ENCODE results near the gene GALNS. TPM values are rescaled to one million over a fixed set of nuclear protein-coding genes. Genes with fewer than 3 reads are reported as not detected.

The GALNS gene
- total and polyA plus RNA-seq, 2 donors (not counting 1 experiment from before 2014, with no cell fraction given): 45.5 to 68.4 TPM

- Histone ChIP-seq H3K9me3 (ENCODE audit: control extremely low read depth in 1 of 3, control insufficient read depth in 2 of 3, insufficient read depth in 1 of 3, low read length in 2 of 3) (peaks cover 0 to 13% (median 0%) of the 10 kb centered on the region in 3 donors), H3K27me3 (replicated peaks in 1 of 4; ENCODE audit: control extremely low read depth in 1 of 4, control insufficient read depth in 3 of 4, insufficient read depth in 4 of 4, low read length in 3 of 4) (no peaks in the 10 kb centered on the region), H4K20me1 (ENCODE audit: control insufficient read depth, insufficient read depth, low read length, poor library complexity, severe bottlenecking) (peaks cover 91% of the 10 kb centered on the region), H2AFZ (ENCODE audit: insufficient read depth, low read depth, low read length, poor library complexity, severe bottlenecking) (no peak overlapping the region), H3K27ac (ENCODE audit: low read length in 2 of 2) (peak overlapping the region in 1 of 2 donors; percentile 5), H3K79me2 (ENCODE audit: control insufficient read depth, insufficient read depth, low read length) (peaks cover 9% of the 10 kb centered on the region), H3K4me3 (ENCODE audit: control extremely low read depth in 1 of 5, extremely low read depth in 1 of 5, insufficient read depth in 1 of 5, low read depth in 2 of 5, low read length in 4 of 5) (no peak overlapping the region), H3K9ac (ENCODE audit: low read length) (no peak overlapping the region), H3K4me2 (replicated peaks; ENCODE audit: low read depth, low read length, poor library complexity, severe bottlenecking) (no peak overlapping the region), H3K36me3 (replicated peaks in 1 of 2; ENCODE audit: control extremely low read depth in 1 of 2, control insufficient read depth in 1 of 2, extremely low read depth in 1 of 2, insufficient read depth in 2 of 2, low read length in 1 of 2) (peaks cover 0 to 87% of the 10 kb centered on the region in 2 experiments), H3K4me1 (ENCODE audit: control insufficient read depth in 2 of 2, insufficient read depth in 2 of 2, low read length in 2 of 2) (peaks cover 0 to 8% of the 10 kb centered on the region in 2 donors)
- H3K27ac Mint-ChIP-seq: peak overlapping the region; percentile 26
- no peaks in the 10 kb centered on the region for H3K9me3 Mint-ChIP-seq (ENCODE audit: insufficient read depth)
- ChIA-PET CTCF (no interaction called here), POLR2A (no interaction called here)
- TF ChIP-seq, protein P1, sequence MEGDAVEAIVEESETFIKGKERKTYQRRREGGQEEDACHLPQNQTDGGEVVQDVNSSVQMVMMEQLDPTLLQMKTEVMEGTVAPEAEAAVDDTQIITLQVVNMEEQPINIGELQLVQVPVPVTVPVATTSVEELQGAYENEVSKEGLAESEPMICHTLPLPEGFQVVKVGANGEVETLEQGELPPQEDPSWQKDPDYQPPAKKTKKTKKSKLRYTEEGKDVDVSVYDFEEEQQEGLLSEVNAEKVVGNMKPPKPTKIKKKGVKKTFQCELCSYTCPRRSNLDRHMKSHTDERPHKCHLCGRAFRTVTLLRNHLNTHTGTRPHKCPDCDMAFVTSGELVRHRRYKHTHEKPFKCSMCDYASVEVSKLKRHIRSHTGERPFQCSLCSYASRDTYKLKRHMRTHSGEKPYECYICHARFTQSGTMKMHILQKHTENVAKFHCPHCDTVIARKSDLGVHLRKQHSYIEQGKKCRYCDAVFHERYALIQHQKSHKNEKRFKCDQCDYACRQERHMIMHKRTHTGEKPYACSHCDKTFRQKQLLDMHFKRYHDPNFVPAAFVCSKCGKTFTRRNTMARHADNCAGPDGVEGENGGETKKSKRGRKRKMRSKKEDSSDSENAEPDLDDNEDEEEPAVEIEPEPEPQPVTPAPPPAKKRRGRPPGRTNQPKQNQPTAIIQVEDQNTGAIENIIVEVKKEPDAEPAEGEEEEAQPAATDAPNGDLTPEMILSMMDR (IDR thresholded peaks at IDR 0.05): no peak
- WGBS (ENCODE audit: insufficient coverage): 87% methylated on average over 18 of the region's 26 CpGs
- H3K4me3 Mint-ChIP-seq: no peak overlapping the region
- intact Hi-C loops (cut with micrococcal nuclease): no loop called here
- H3K4me1 Mint-ChIP-seq: peaks cover 6% of the 10 kb centered on the region
- DNase-seq: no peak
- H3K27me3 Mint-ChIP-seq: no peaks in the 10 kb centered on the region
- ATAC-seq (ENCODE audit: low read depth): peak; percentile 55
Observed at GRCh38 chr16:88882358-88883030, 25.7 kb upstream of the GALNS start.

GRCh38 chr16:88881675-88882357 is 25.1 kb upstream of the GALNS start:
- WGBS (ENCODE audit: insufficient coverage): 95% methylated on average over 27 of the region's 27 CpGs
- H3K4me1 ChIP-seq (ENCODE audit: control insufficient read depth in 2 of 2, insufficient read depth in 2 of 2, low read length in 2 of 2): peaks cover 0 to 8% of the 10 kb centered on the region in 2 donors
- ATAC-seq (ENCODE audit: low read depth) (no peak), DNase-seq (no peak)
- no peak overlapping the region for H3K4me2 ChIP-seq (replicated peaks; ENCODE audit: low read depth, low read length, poor library complexity, severe bottlenecking)
- no peaks in the 10 kb centered on the region for H3K27me3 Mint-ChIP-seq
- peaks cover 0 to 81% of the 10 kb centered on the region in 2 experiments for H3K36me3 ChIP-seq (replicated peaks in 1 of 2; ENCODE audit: control extremely low read depth in 1 of 2, control insufficient read depth in 1 of 2, extremely low read depth in 1 of 2, insufficient read depth in 2 of 2, low read length in 1 of 2)
- peaks cover 0 to 13% (median 0%) of the 10 kb centered on the region in 3 donors for H3K9me3 ChIP-seq (ENCODE audit: control extremely low read depth in 1 of 3, control insufficient read depth in 2 of 3, insufficient read depth in 1 of 3, low read length in 2 of 3)
- CTCF ChIA-PET: no interaction called here
- intact Hi-C loops (cut with micrococcal nuclease): no loop called here
- H3K27ac Mint-ChIP-seq: no peak overlapping the region
- H3K27me3 ChIP-seq (replicated peaks in 1 of 4; ENCODE audit: control extremely low read depth in 1 of 4, control insufficient read depth in 3 of 4, insufficient read depth in 4 of 4, low read length in 3 of 4): no peaks in the 10 kb centered on the region
- peaks cover 6% of the 10 kb centered on the region for H3K79me2 ChIP-seq (ENCODE audit: control insufficient read depth, insufficient read depth, low read length)
- H3K4me3 ChIP-seq (ENCODE audit: control extremely low read depth in 1 of 5, extremely low read depth in 1 of 5, insufficient read depth in 1 of 5, low read depth in 2 of 5, low read length in 4 of 5): no peak overlapping the region
- no peak overlapping the region for H3K4me3 Mint-ChIP-seq
- peak overlapping the region in 1 of 2 donors; percentile 5 for H3K27ac ChIP-seq (ENCODE audit: low read length in 2 of 2)
- H3K4me1 Mint-ChIP-seq: peaks cover 6% of the 10 kb centered on the region
- POLR2A ChIA-PET: interaction anchor here (0.7 kb wide), 1 partner anchor 90 kb away, joined by 3 read pairs; no protein-coding TSS in a partner anchor
- H4K20me1 ChIP-seq (ENCODE audit: control insufficient read depth, insufficient read depth, low read length, poor library complexity, severe bottlenecking): peaks cover 91% of the 10 kb centered on the region
- no peak for TF ChIP-seq EZH2 (IDR thresholded peaks at IDR 0.05; ENCODE audit: borderline replicate concordance, insufficient read depth, low read depth, low read length, poor library complexity, severe bottlenecking)
- TF ChIP-seq, protein P1 (IDR thresholded peaks at IDR 0.05): no peak
- no peaks in the 10 kb centered on the region for H3K9me3 Mint-ChIP-seq (ENCODE audit: insufficient read depth)
- no peak overlapping the region for H2AFZ ChIP-seq (ENCODE audit: insufficient read depth, low read depth, low read length, poor library complexity, severe bottlenecking)
- H3K9ac ChIP-seq (ENCODE audit: low read length): no peak overlapping the region

Measured in B cell (primary cell).